ENCODE results near the gene CNTNAP5.

- TF ChIP-seq EZH2 (IDR thresholded peaks at IDR 0.05) (no peak), POLR2AphosphoS5 (IDR thresholded peaks at IDR 0.05; ENCODE audit: borderline replicate concordance, low read depth, low read length) (no peak), FOXP2 (optimal IDR thresholded peaks at IDR 0.05; ENCODE audit: control extremely low read depth, extremely low read length, insufficient read depth) (no peak)
These were observed 888.8 kb downstream of the CNTNAP5 start for GRCh38 chr2:124913868-124914267.
